Skeletal muscle satellite cell (primary cell): Measurements from ENCODE around the gene SEZ6L2.
A peak's percentile ranks its signal among the peaks of the same experiment; 100 is the strongest.

Source experiments
- H3K27me3 ChIP-seq: 2 replicates; pipeline ENCODE4 v1.7.0; 2013; ENCODE audit warnings: low read length; ENCODE audit not compliant: control insufficient read depth, insufficient read depth
- H3K36me3 ChIP-seq: 2 replicates; pipeline ENCODE4 v1.7.0; 2013; ENCODE audit warnings: mild to moderate bottlenecking, control low read depth, low read length; ENCODE audit not compliant: insufficient read depth
- H3K4me1 ChIP-seq: 2 replicates; pipeline ENCODE4 v1.7.0; 2013; ENCODE audit warnings: low read length; ENCODE audit not compliant: control insufficient read depth, insufficient read depth
- H3K4me2 ChIP-seq: 2 replicates; pipeline ENCODE4 v1.7.0; 2013; ENCODE audit warnings: mild to moderate bottlenecking, low read length
- H3K4me3 ChIP-seq: 2 replicates; pipeline ENCODE4 v1.7.0; 2013; ENCODE audit warnings: low read length
- H3K9ac ChIP-seq: 2 replicates; pipeline ENCODE4 v1.7.0; 2013; ENCODE audit warnings: mild to moderate bottlenecking, low read depth, low read length, moderate library complexity
- H3K9me3 ChIP-seq: replicated peaks from 2 replicates; pipeline ENCODE4 v1.7.0; 2013; ENCODE audit warnings: mild to moderate bottlenecking, control low read depth, low read length

The SEZ6L2 gene

GRCh38 chr16:29830774-29831173, 68.6 kb downstream of the SEZ6L2 start:
- no peaks in the 10 kb centered on the region for H3K9me3 ChIP-seq
- H3K4me1 ChIP-seq = peaks cover 11% of the 10 kb centered on the region
- H3K27me3 ChIP-seq = no peaks in the 10 kb centered on the region
- no peak overlapping the region for H3K4me3 ChIP-seq
- peaks cover 59% of the 10 kb centered on the region for H3K36me3 ChIP-seq
- H3K4me2 ChIP-seq = no peak overlapping the region
- H3K9ac ChIP-seq = no peak overlapping the region

- Histone ChIP-seq H3K27me3 (no peaks in the 10 kb centered on the region), H3K9ac (no peak overlapping the region), H3K4me3 (no peak overlapping the region), H3K36me3 (peaks cover 25% of the 10 kb centered on the region), H3K4me2 (peak overlapping the region; percentile 74), H3K4me1 (peaks cover 55% of the 10 kb centered on the region), H3K9me3 (no peaks in the 10 kb centered on the region)
These were observed 73.0 kb downstream of the SEZ6L2 start for GRCh38 chr16:29826342-29826695.

GRCh38 chr16:29825145-29826044, 74.0 kb downstream of the SEZ6L2 start:
- peak overlapping the region; percentile 22 for H3K9ac ChIP-seq

GRCh38 chr16:29824589-29825144, 74.7 kb downstream of the SEZ6L2 start:
- H3K9me3 ChIP-seq = no peaks in the 10 kb centered on the region
- peak overlapping the region; percentile 33 for H3K4me3 ChIP-seq
- peaks cover 10% of the 10 kb centered on the region for H3K36me3 ChIP-seq
- peak overlapping the region; percentile 22 for H3K9ac ChIP-seq
- peak overlapping the region; percentile 74 for H3K4me2 ChIP-seq
- H3K27me3 ChIP-seq = no peaks in the 10 kb centered on the region
- H3K4me1 ChIP-seq = peaks cover 66% of the 10 kb centered on the region

More at GRCh38 chr16:29825145-29826044, 74.0 kb downstream of the SEZ6L2 start:
- H3K27me3 ChIP-seq = no peaks in the 10 kb centered on the region
- peak overlapping the region; percentile 74 for H3K4me2 ChIP-seq
- H3K4me3 ChIP-seq = peak overlapping the region; percentile 33
- H3K9me3 ChIP-seq = no peaks in the 10 kb centered on the region
- H3K4me1 ChIP-seq = peaks cover 61% of the 10 kb centered on the region
- H3K36me3 ChIP-seq = peaks cover 16% of the 10 kb centered on the region

- Histone ChIP-seq H3K27me3 (no peaks in the 10 kb centered on the region), H3K4me2 (peak overlapping the region; percentile 87), H3K9ac (peak overlapping the region; percentile 83), H3K36me3 (peaks cover 8% of the 10 kb centered on the region), H3K4me3 (peak overlapping the region; percentile 81), H3K4me1 (peaks cover 73% of the 10 kb centered on the region), H3K9me3 (no peaks in the 10 kb centered on the region)
These were observed 77.7 kb downstream of the SEZ6L2 start for GRCh38 chr16:29821643-29822115.
